Neural progenitor cell (in vitro differentiated cells): Measurements from ENCODE around the gene C6orf89. TPM values are rescaled to one million over a fixed set of nuclear protein-coding genes. Genes with fewer than 3 reads are reported as not detected.
A peak's percentile ranks its signal among the peaks of the same experiment; 100 is the strongest.

Experiments
- DNase-seq: peaks from one replicate; pipeline ENCODE4 v3.0.0-alpha.2; 2016; ENCODE audit warnings: low spot score
- H2AFZ ChIP-seq: fragments of 200-600 bp; sonication (generic); replicated peaks from 2 replicates; pipeline ENCODE4 v1.6.1; 2016; ENCODE audit warnings: antibody characterized with exemption
- H3F3A ChIP-seq: fragments of 200-600 bp; sonication (generic); 2 replicates; pipeline ENCODE4 v1.6.1; 2016; ENCODE audit warnings: antibody characterized with exemption, low read depth
- H3K27ac ChIP-seq: fragments of 200-600 bp; sonication (generic); 2 replicates; pipeline ENCODE4 v1.5.1; 2016; ENCODE audit warnings: mild to moderate bottlenecking
- H3K27me3 ChIP-seq: fragments of 200-600 bp; sonication (generic); 2 replicates; pipeline ENCODE4 v1.6.1; 2016; ENCODE audit warnings: mild to moderate bottlenecking, moderate library complexity
- H3K36me3 ChIP-seq: fragments of 200-600 bp; sonication (generic); 2 replicates; pipeline ENCODE4 v1.5.1; 2016
- H3K4me1 ChIP-seq: fragments of 200-600 bp; sonication (generic); 2 replicates; pipeline ENCODE4 v1.6.1; 2016; ENCODE audit warnings: mixed run types
- H3K4me2 ChIP-seq: fragments of 200-600 bp; sonication (generic); 2 replicates; pipeline ENCODE4 v1.6.1; 2016
- H3K4me3 ChIP-seq: fragments of 200-600 bp; sonication (generic); 2 replicates; pipeline ENCODE4 v1.5.1; 2016
- H3K79me2 ChIP-seq: fragments of 200-600 bp; sonication (generic); 2 replicates; pipeline ENCODE4 v1.6.1; 2016; ENCODE audit warnings: low read depth
- H3K9ac ChIP-seq: fragments of 200-600 bp; sonication (generic); 2 replicates; pipeline ENCODE4 v1.6.1; 2016
- H3K9me3 ChIP-seq: fragments of 200-600 bp; sonication (generic); 2 replicates; pipeline ENCODE4 v1.5.1; 2016; ENCODE audit warnings: low read depth
- H4K20me1 ChIP-seq: fragments of 200-600 bp; sonication (generic); 2 replicates; pipeline ENCODE4 v1.6.1; 2016; ENCODE audit warnings: low read depth
- H3K27ac Mint-ChIP-seq: 3 replicates; pipeline ENCODE4 v1.8.0; 2021; ENCODE audit warnings: mixed read lengths
- H3K27me3 Mint-ChIP-seq: 2 replicates; pipeline ENCODE4 v1.8.0; 2022; ENCODE audit warnings: low read depth, mild to moderate bottlenecking, inconsistent platforms, moderate library complexity, mixed read lengths; ENCODE audit not compliant: insufficient read depth
- H3K36me3 Mint-ChIP-seq: 3 replicates; pipeline ENCODE4 v1.8.0; 2021; ENCODE audit warnings: mixed read lengths
- H3K4me1 Mint-ChIP-seq: 3 replicates; pipeline ENCODE4 v1.8.0; 2021; ENCODE audit warnings: mixed read lengths
- H3K4me3 Mint-ChIP-seq: 3 replicates; pipeline ENCODE4 v1.8.0; 2021; ENCODE audit warnings: mild to moderate bottlenecking, moderate library complexity, mixed read lengths
- H3K9me3 Mint-ChIP-seq: 3 replicates; pipeline ENCODE4 v1.8.0; 2020; ENCODE audit warnings: mixed read lengths
- CTCF ChIP-seq: fragments of 200-600 bp; sonication (generic); IDR thresholded peaks from 2 replicates; pipeline ENCODE4 v1.5.1; 2017; ENCODE audit warnings: antibody characterized with exemption, mild to moderate bottlenecking
- EZH2 ChIP-seq: fragments of 200-600 bp; sonication (generic); IDR thresholded peaks from 2 replicates; pipeline ENCODE4 v1.6.1; 2017; ENCODE audit warnings: antibody characterized with exemption, mild to moderate bottlenecking, moderate library complexity
- EZH2phosphoT487 ChIP-seq: fragments of 200-600 bp; sonication (generic); IDR thresholded peaks from 2 replicates; pipeline ENCODE4 v1.6.1; 2017; ENCODE audit warnings: antibody characterized with exemption
- total RNA-seq: library from RNA; depleted of rRNA; stranded (reverse); fragments of >200 nt; gene quantifications from 2 replicates; pipeline ENCODE4 v1.2.3, GENCODE V29; 2015; ENCODE audit warnings: low replicate concordance

Gene C6orf89
- total RNA-seq, 1 donor from 2014 or later: 21.2 TPM

GRCh38 chr6:36844232-36845170, 41.3 kb upstream of the C6orf89 start:
- H3K27me3 ChIP-seq: peaks cover 48% of the 10 kb centered on the region
- Mint-ChIP-seq H3K27ac (no peak overlapping the region), H3K4me3 (no peak overlapping the region), H3K27me3 (peaks cover 34% of the 10 kb centered on the region), H3K4me1 (peaks cover 35% of the 10 kb centered on the region), H3K36me3 (no peaks in the 10 kb centered on the region), H3K9me3 (peaks cover 4% of the 10 kb centered on the region)
- TF ChIP-seq EZH2: no peak
- no peak for TF ChIP-seq EZH2phosphoT487
- no peak for TF ChIP-seq CTCF
- peaks cover 19% of the 10 kb centered on the region for H3K4me1 ChIP-seq
- no peak overlapping the region for H3K4me3 ChIP-seq
- no peaks in the 10 kb centered on the region for H3K9me3 ChIP-seq
- peaks cover 25% of the 10 kb centered on the region for H3F3A ChIP-seq
- DNase-seq: no peak
- H4K20me1 ChIP-seq: peaks cover 11% of the 10 kb centered on the region
- no peak overlapping the region for H2AFZ ChIP-seq
- H3K36me3 ChIP-seq: no peaks in the 10 kb centered on the region
- no peak overlapping the region for H3K27ac ChIP-seq
- no peaks in the 10 kb centered on the region for H3K79me2 ChIP-seq
- no peak overlapping the region for H3K9ac ChIP-seq
- H3K4me2 ChIP-seq: no peak overlapping the region

- H3K4me1 ChIP-seq: peaks cover 19% of the 10 kb centered on the region
Observed at GRCh38 chr6:36845233-36845632, 40.5 kb upstream of the C6orf89 start.

GRCh38 chr6:36847152-36847551, 38.6 kb upstream of the C6orf89 start:
- H3K4me3 ChIP-seq: no peak overlapping the region
- no peak for DNase-seq
- no peaks in the 10 kb centered on the region for H3K9me3 Mint-ChIP-seq
- no peaks in the 10 kb centered on the region for H3K79me2 ChIP-seq
- H3K27ac ChIP-seq: no peak overlapping the region
- no peaks in the 10 kb centered on the region for H3K36me3 Mint-ChIP-seq
- no peaks in the 10 kb centered on the region for H3K36me3 ChIP-seq
- H3K9me3 ChIP-seq: no peaks in the 10 kb centered on the region
- H3K27me3 Mint-ChIP-seq: peaks cover 19% of the 10 kb centered on the region
- no peak overlapping the region for H3K4me2 ChIP-seq
- no peak overlapping the region for H3K27ac Mint-ChIP-seq
- peaks cover 26% of the 10 kb centered on the region for H3F3A ChIP-seq
- H3K9ac ChIP-seq: no peak overlapping the region
- H3K4me3 Mint-ChIP-seq: no peak overlapping the region
- no peak overlapping the region for H2AFZ ChIP-seq
- H3K27me3 ChIP-seq: peaks cover 22% of the 10 kb centered on the region
- peaks cover 14% of the 10 kb centered on the region for H4K20me1 ChIP-seq
- H3K4me1 ChIP-seq: peaks cover 11% of the 10 kb centered on the region
- H3K4me1 Mint-ChIP-seq: peaks cover 41% of the 10 kb centered on the region
- TF ChIP-seq EZH2: no peak
- no peak for TF ChIP-seq CTCF
- TF ChIP-seq EZH2phosphoT487: no peak

More at GRCh38 chr6:36845233-36845632, 40.5 kb upstream of the C6orf89 start:
- H2AFZ ChIP-seq: no peak overlapping the region
- no peaks in the 10 kb centered on the region for H3K9me3 ChIP-seq
- H3K27ac Mint-ChIP-seq: peak overlapping the region; percentile 35
- H3K4me3 ChIP-seq: no peak overlapping the region
- no peaks in the 10 kb centered on the region for H3K36me3 ChIP-seq
- no peaks in the 10 kb centered on the region for H3K79me2 ChIP-seq
- H3K9ac ChIP-seq: no peak overlapping the region
- H3K27me3 Mint-ChIP-seq: peaks cover 31% of the 10 kb centered on the region
- peaks cover 42% of the 10 kb centered on the region for H3K4me1 Mint-ChIP-seq
- no peak for DNase-seq
- no peak overlapping the region for H3K27ac ChIP-seq
- H3K36me3 Mint-ChIP-seq: no peaks in the 10 kb centered on the region
- H3K4me2 ChIP-seq: no peak overlapping the region
- no peak overlapping the region for H3K4me3 Mint-ChIP-seq
- peaks cover 16% of the 10 kb centered on the region for H4K20me1 ChIP-seq
- peaks cover 28% of the 10 kb centered on the region for H3F3A ChIP-seq
- H3K9me3 Mint-ChIP-seq: peaks cover 4% of the 10 kb centered on the region
- TF ChIP-seq CTCF: no peak
- no peak for TF ChIP-seq EZH2
- TF ChIP-seq EZH2phosphoT487: no peak
- peaks cover 41% of the 10 kb centered on the region for H3K27me3 ChIP-seq
